B cell (primary cell): ENCODE data around the gene DCAF6. TPM values are rescaled to one million over a fixed set of nuclear protein-coding genes. Genes with fewer than 3 reads are reported as not detected.

Source experiments
- ATAC-seq: fragments of 200-7000 bp; cut with Tn5 transposase; one replicate; pipeline ENCODE4 v1.10.0; 2021; ENCODE audit warnings: low read depth, mild to moderate bottlenecking, moderate number of reproducible peaks, moderate library complexity
- CTCF ChIA-PET: fragments of 350-600 bp; sonication (Branson Sonifier 250); formaldehyde crosslinking; loops from one replicate; lab custom pipeline; 2021; ENCODE audit warnings: antibody characterized with exemption, inconsistent platforms; lab: Charles Lee
- POLR2A ChIA-PET: fragments of 350-600 bp; sonication (Branson Sonifier 250); formaldehyde crosslinking; loops from one replicate; lab custom pipeline; 2021; ENCODE audit warnings: antibody characterized with exemption; lab: Charles Lee
- DNase-seq: peaks from one replicate; pipeline ENCODE4 v3.0.0; 2013
- H2AFZ ChIP-seq: 2 replicates; pipeline ENCODE4 v1.6.1; 2012; ENCODE audit warnings: mild to moderate bottlenecking, low read depth, low read length; ENCODE audit not compliant: insufficient read depth, poor library complexity, severe bottlenecking
- H3K27ac ChIP-seq, 2 donors: 1 replicate in 1 of 2; 2 replicates in 1 of 2; pipeline ENCODE4 v1.5.1; 2012 to 2013; ENCODE audit warnings: low read length in 2 of 2, mild to moderate bottlenecking in 2 of 2, moderate library complexity in 1 of 2
- H3K27me3 ChIP-seq, 4 experiments: fragments of 200-600 bp in 1 of 4; sonication (generic) in 1 of 4; replicated peaks in 1 of 4; 1 replicate in 2 of 4; 2 replicates in 2 of 4; pipeline versions ENCODE4 v1.6.1 to v1.7.0; 2013 to 2016; ENCODE audit warnings: low read length in 3 of 4, mild to moderate bottlenecking in 2 of 4, mixed read lengths in 1 of 4, moderate library complexity in 1 of 4; ENCODE audit not compliant: insufficient read depth in 4 of 4, control insufficient read depth in 3 of 4; ENCODE audit errors: control extremely low read depth in 1 of 4
- H3K36me3 ChIP-seq, 2 experiments: replicated peaks in 1 of 2; 1 replicate in 1 of 2; 2 replicates in 1 of 2; pipeline versions ENCODE4 v1.6.1 to v1.7.1; 2013; ENCODE audit warnings: low read length in 1 of 2; ENCODE audit not compliant: insufficient read depth in 2 of 2, control insufficient read depth in 1 of 2; ENCODE audit errors: control extremely low read depth in 1 of 2, extremely low read depth in 1 of 2
- H3K4me1 ChIP-seq, 2 donors: fragments of 200-600 bp in 1 of 2; sonication (generic) in 1 of 2; 1 replicate in 1 of 2; 2 replicates in 1 of 2; pipeline versions ENCODE4 v1.5.1 to v1.6.1; 2013 to 2017; ENCODE audit warnings: low read length in 2 of 2; ENCODE audit not compliant: control insufficient read depth in 2 of 2, insufficient read depth in 2 of 2
- H3K4me2 ChIP-seq: replicated peaks from 2 replicates; pipeline ENCODE3; 2012; ENCODE audit warnings: mild to moderate bottlenecking, low read depth, low read length; ENCODE audit not compliant: poor library complexity, severe bottlenecking
- H3K4me3 ChIP-seq, 5 experiments: fragments of 200-600 bp in 1 of 5; sonication (generic) in 1 of 5; 1 replicate in 3 of 5; 2 replicates in 2 of 5; pipeline versions ENCODE4 v1.5.1 to v1.7.0; 2011 to 2016; ENCODE audit warnings: low read length in 4 of 5, mild to moderate bottlenecking in 4 of 5, low read depth in 2 of 5, control low read depth in 1 of 5, moderate library complexity in 1 of 5; ENCODE audit not compliant: insufficient read depth in 1 of 5; ENCODE audit errors: control extremely low read depth in 1 of 5, extremely low read depth in 1 of 5
- H3K79me2 ChIP-seq: fragments of 200-600 bp; sonication (generic); one replicate; pipeline ENCODE4 v1.6.0; 2016; ENCODE audit warnings: low read length; ENCODE audit not compliant: control insufficient read depth, insufficient read depth
- H3K9ac ChIP-seq: fragments of 200-600 bp; sonication (generic); 2 replicates; pipeline ENCODE4 v1.6.1; 2017; ENCODE audit warnings: mild to moderate bottlenecking, low read length, moderate library complexity
- H3K9me3 ChIP-seq, 3 donors: one replicate each; pipeline versions ENCODE4 v1.6.1 to v1.7.1; 2013; ENCODE audit warnings: low read length in 2 of 3; ENCODE audit not compliant: control insufficient read depth in 2 of 3, insufficient read depth in 1 of 3; ENCODE audit errors: control extremely low read depth in 1 of 3
- H4K20me1 ChIP-seq: 2 replicates; pipeline ENCODE4 v1.6.0; 2012; ENCODE audit warnings: mild to moderate bottlenecking, low read length; ENCODE audit not compliant: insufficient read depth, control insufficient read depth, poor library complexity, severe bottlenecking
- H3K27ac Mint-ChIP-seq: one replicate; pipeline ENCODE4 v1.8.0; 2021; ENCODE audit warnings: mixed read lengths
- H3K27me3 Mint-ChIP-seq: one replicate; pipeline ENCODE4 v1.8.0; 2021; ENCODE audit warnings: mixed read lengths
- H3K4me1 Mint-ChIP-seq: one replicate; pipeline ENCODE4 v1.8.0; 2021; ENCODE audit warnings: mixed read lengths
- H3K4me3 Mint-ChIP-seq: one replicate; pipeline ENCODE4 v1.8.0; 2021; ENCODE audit warnings: mixed read lengths
- H3K9me3 Mint-ChIP-seq: one replicate; pipeline ENCODE4 v1.8.0; 2022; ENCODE audit warnings: mixed read lengths; ENCODE audit not compliant: insufficient read depth
- CTCF ChIP-seq: fragments of 200-600 bp; IDR thresholded peaks from one replicate; pipeline ENCODE4 v1.8.0; 2022; ENCODE audit warnings: antibody characterized with exemption, mild to moderate bottlenecking
- EZH2 ChIP-seq: IDR thresholded peaks from 2 replicates; pipeline ENCODE4 v1.6.1; 2012; ENCODE audit warnings: borderline replicate concordance, low read depth, mild to moderate bottlenecking, moderate library complexity, low read length; ENCODE audit not compliant: insufficient read depth, poor library complexity, severe bottlenecking
- WGBS: methylation state at CpG from one replicate; pipeline ENCODE4 v1.1.5; 2013; ENCODE audit warnings: missing lambda C conversion rate; ENCODE audit not compliant: insufficient coverage; 5-methylcytosine and 5-hydroxymethylcytosine counted together
- intact Hi-C: fragments of 100-400 bp; cut with micrococcal nuclease; formaldehyde crosslinking; loops from one replicate; pipeline ENCODE4 v1.10.0; 2022
- polyA plus RNA-seq: library from polyadenylated mRNA; depleted of rRNA; stranded (reverse); fragments of >200 nt; gene quantifications from 2 replicates; pipeline ENCODE4 v1.2.3, GENCODE V29; 2012
- total RNA-seq, 2 donors: library from RNA; stranded (reverse); fragments of 120-200 nt in 1 of 2; gene quantifications; 1 replicate in 1 of 2; 2 replicates in 1 of 2; pipeline versions ENCODE4 v1.2.3 to v1.2.4, GENCODE V29; 2013 to 2022

Gene DCAF6
- total and polyA plus RNA-seq, 2 donors (not counting 1 experiment from before 2014, with no cell fraction given) = 17.5 to 40.4 TPM

GRCh38 chr1:168098534-168099320 is 162.2 kb downstream of the DCAF6 start:
- no peak for ATAC-seq
- H3K9ac ChIP-seq = no peak overlapping the region
- no peaks in the 10 kb centered on the region for H3K36me3 ChIP-seq
- intact Hi-C loops = no loop called here
- H3K4me2 ChIP-seq = no peak overlapping the region
- peaks cover 7% of the 10 kb centered on the region for H3K27me3 Mint-ChIP-seq
- H3K27ac ChIP-seq = no peak overlapping the region
- H4K20me1 ChIP-seq = no peaks in the 10 kb centered on the region
- ChIA-PET POLR2A (no interaction called here), CTCF (interaction anchor here (1.3 kb wide), 1 partner anchor 13 kb away, joined by 4 read pairs; no protein-coding TSS in a partner anchor)
- H3K9me3 ChIP-seq = no peaks in the 10 kb centered on the region
- no peaks in the 10 kb centered on the region for H3K4me1 ChIP-seq
- DNase-seq = no peak
- no peak overlapping the region for H3K27ac Mint-ChIP-seq
- no peak overlapping the region for H3K4me3 Mint-ChIP-seq
- H3K79me2 ChIP-seq = no peaks in the 10 kb centered on the region
- H3K27me3 ChIP-seq = no peaks in the 10 kb centered on the region
- no peaks in the 10 kb centered on the region for H3K9me3 Mint-ChIP-seq
- H3K4me3 ChIP-seq = no peak overlapping the region
- no peak for TF ChIP-seq CTCF
- TF ChIP-seq EZH2 = no peak
- WGBS = 95% methylated on average over 14 of the region's 15 CpGs
- no peaks in the 10 kb centered on the region for H3K4me1 Mint-ChIP-seq
- no peak overlapping the region for H2AFZ ChIP-seq

- ATAC-seq (no peak), DNase-seq (no peak)
- H2AFZ ChIP-seq = no peak overlapping the region
- H4K20me1 ChIP-seq = no peaks in the 10 kb centered on the region
- POLR2A ChIA-PET = no interaction called here
- no peak overlapping the region for H3K4me3 ChIP-seq
- H3K9me3 ChIP-seq = no peaks in the 10 kb centered on the region
- Mint-ChIP-seq H3K4me1 (no peaks in the 10 kb centered on the region), H3K9me3 (no peaks in the 10 kb centered on the region), H3K4me3 (no peak overlapping the region), H3K27me3 (peaks cover 7% of the 10 kb centered on the region), H3K27ac (no peak overlapping the region)
- 94% methylated on average over 6 of the region's 7 CpGs for WGBS
- intact Hi-C loops = no loop called here
- H3K9ac ChIP-seq = no peak overlapping the region
- no peaks in the 10 kb centered on the region for H3K4me1 ChIP-seq
- no peaks in the 10 kb centered on the region for H3K79me2 ChIP-seq
- H3K4me2 ChIP-seq = no peak overlapping the region
- H3K27me3 ChIP-seq = peaks cover 0 to under 1% (median 0%) of the 10 kb centered on the region in 4 experiments
- H3K27ac ChIP-seq = no peak overlapping the region
- no peaks in the 10 kb centered on the region for H3K36me3 ChIP-seq
- TF ChIP-seq CTCF (no peak), EZH2 (no peak)
- CTCF ChIA-PET = no interaction called here
Measured at GRCh38 chr1:168099337-168099801, 162.9 kb downstream of the DCAF6 start.
